Measurements from ENCODE around the gene SDF2L1. TPM values are rescaled to one million over a fixed set of nuclear protein-coding genes. Genes with fewer than 3 reads are reported as not detected.

The SDF2L1 gene
- total and polyA plus RNA-seq, 9 of the 15 experiments (the other 6 are each of a cell fraction or from before 2014, with no cell fraction given) = 15.1 to 989 (median 124) TPM

DNA sequence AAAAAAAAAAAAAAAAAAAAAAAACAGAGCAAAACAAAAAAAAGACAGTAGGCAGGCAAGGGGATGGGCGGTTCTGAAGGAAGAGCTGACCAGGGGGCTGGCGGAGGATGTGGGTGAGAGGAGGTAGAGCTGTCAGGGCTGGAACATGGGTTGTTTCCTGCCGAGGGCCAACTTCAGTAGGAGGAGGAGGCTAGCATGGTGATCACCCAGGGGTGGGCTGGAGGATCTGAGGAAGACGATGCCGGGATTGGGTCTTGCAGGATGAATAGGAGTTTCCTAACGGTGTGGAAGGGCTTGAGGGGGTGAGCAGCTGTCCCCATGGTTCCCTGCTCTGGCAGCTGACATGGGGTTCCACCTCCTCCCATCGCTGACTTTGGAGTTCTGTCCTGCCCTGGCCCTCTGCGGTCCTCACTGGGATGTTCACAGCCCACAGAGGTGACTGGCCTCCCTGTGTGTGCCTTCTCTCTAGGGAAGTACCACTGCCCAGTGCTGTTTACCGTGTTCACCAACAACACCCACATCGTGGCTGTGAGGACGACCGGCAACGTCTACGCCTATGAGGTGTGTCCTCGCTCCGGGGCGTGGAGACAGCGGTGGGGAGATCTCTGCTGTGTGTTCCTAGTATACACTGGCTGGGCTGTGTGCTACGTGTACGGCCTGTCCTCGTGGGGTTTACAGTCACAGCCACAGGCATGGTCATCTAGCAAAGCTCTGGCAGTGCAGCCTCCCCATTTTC is 38.9 kb downstream of the SDF2L1 start (continued):
- TF ChIP-seq GABPB2 (CRISPR knock-in tag; conservative IDR thresholded peaks at IDR 0.05) = peak; percentile 13; the same call in 1 of the 2 replicates
- TF ChIP-seq GTF2A2 (tag; IDR thresholded peaks at IDR 0.05) = no peak
- TF ChIP-seq ERF (CRISPR knock-in tag; IDR thresholded peaks at IDR 0.05) = no peak
- TF ChIP-seq, protein P1, sequence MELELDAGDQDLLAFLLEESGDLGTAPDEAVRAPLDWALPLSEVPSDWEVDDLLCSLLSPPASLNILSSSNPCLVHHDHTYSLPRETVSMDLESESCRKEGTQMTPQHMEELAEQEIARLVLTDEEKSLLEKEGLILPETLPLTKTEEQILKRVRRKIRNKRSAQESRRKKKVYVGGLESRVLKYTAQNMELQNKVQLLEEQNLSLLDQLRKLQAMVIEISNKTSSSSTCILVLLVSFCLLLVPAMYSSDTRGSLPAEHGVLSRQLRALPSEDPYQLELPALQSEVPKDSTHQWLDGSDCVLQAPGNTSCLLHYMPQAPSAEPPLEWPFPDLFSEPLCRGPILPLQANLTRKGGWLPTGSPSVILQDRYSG (tag; conservative IDR thresholded peaks at IDR 0.05; ENCODE audit: low read depth) = no peak
- no peak for TF ChIP-seq HDAC3 (IDR thresholded peaks at IDR 0.05; ENCODE audit: borderline replicate concordance, partially characterized antibody)
- peak; percentile 87 for TF ChIP-seq ZNF282 (CRISPR knock-in tag; IDR thresholded peaks at IDR 0.05)
- TF ChIP-seq, protein P2, sequence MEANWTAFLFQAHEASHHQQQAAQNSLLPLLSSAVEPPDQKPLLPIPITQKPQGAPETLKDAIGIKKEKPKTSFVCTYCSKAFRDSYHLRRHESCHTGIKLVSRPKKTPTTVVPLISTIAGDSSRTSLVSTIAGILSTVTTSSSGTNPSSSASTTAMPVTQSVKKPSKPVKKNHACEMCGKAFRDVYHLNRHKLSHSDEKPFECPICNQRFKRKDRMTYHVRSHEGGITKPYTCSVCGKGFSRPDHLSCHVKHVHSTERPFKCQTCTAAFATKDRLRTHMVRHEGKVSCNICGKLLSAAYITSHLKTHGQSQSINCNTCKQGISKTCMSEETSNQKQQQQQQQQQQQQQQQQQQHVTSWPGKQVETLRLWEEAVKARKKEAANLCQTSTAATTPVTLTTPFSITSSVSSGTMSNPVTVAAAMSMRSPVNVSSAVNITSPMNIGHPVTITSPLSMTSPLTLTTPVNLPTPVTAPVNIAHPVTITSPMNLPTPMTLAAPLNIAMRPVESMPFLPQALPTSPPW (CRISPR knock-in tag; IDR thresholded peaks at IDR 0.05) = no peak
- 0 out of 2 replicates have a peak, but pooled peaks have one; percentile 45 for TF ChIP-seq KDM2B (CRISPR knock-in tag; IDR thresholded peaks at IDR 0.05)
- TF ChIP-seq KDM5B (IDR thresholded peaks at IDR 0.05; ENCODE audit: insufficient replicate concordance, low read depth, low read length) = no peak
- no peak for TF ChIP-seq NEUROD1 (IDR thresholded peaks at IDR 0.05; ENCODE audit: borderline replicate concordance, low read depth, low read length, partially characterized antibody)
- TF ChIP-seq ZNF197 (CRISPR knock-in tag; IDR thresholded peaks at IDR 0.05; ENCODE audit: low read depth) = no peak
- TF ChIP-seq, protein P3, sequence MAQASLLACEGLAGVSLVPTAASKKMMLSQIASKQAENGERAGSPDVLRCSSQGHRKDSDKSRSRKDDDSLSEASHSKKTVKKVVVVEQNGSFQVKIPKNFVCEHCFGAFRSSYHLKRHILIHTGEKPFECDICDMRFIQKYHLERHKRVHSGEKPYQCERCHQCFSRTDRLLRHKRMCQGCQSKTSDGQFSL (CRISPR knock-in tag; IDR thresholded peaks at IDR 0.05) = no peak
- TF ChIP-seq, protein P3 (tag; IDR thresholded peaks at IDR 0.05) = no peak
- TF ChIP-seq YY1 (IDR thresholded peaks at IDR 0.05; ENCODE audit: borderline replicate concordance in 1 of 3, control insufficient read depth in 1 of 3, extremely low read depth in 1 of 3, insufficient read depth in 3 of 3, insufficient read length in 1 of 3, insufficient replicate concordance in 2 of 3, low read depth in 1 of 3, low read length in 2 of 3) = no peak
- 0 out of 2 replicates have a peak, but pooled peaks have one; percentile 41 for TF ChIP-seq ZNF583 (CRISPR knock-in tag; IDR thresholded peaks at IDR 0.05)
- no peak for TF ChIP-seq TARDBP (IDR thresholded peaks at IDR 0.05)
- no peak for TF ChIP-seq SNAPC5 (CRISPR knock-in tag; IDR thresholded peaks at IDR 0.05)
- no peak for TF ChIP-seq PRMT5 (CRISPR knock-in tag; IDR thresholded peaks at IDR 0.05)
- TF ChIP-seq ZNF324 (CRISPR knock-in tag; IDR thresholded peaks at IDR 0.05) = no peak
- TF ChIP-seq ZNF589 (CRISPR knock-in tag; IDR thresholded peaks at IDR 0.05; ENCODE audit: low read depth) = no peak
- no peak for TF ChIP-seq E2F8 (IDR thresholded peaks at IDR 0.05; ENCODE audit: low read depth, partially characterized antibody)
